T-helper 17 cell (primary cell): ENCODE measurements around the gene STRA8. TPM values are rescaled to one million over a fixed set of nuclear protein-coding genes. Genes with fewer than 3 reads are reported as not detected.

Source experiments
- ATAC-seq: fragments of 150-1000 bp; cut with Tn5 transposase; 2 replicates; pipeline ENCODE4 v1.10.0; 2021; ENCODE audit warnings: mild to moderate bottlenecking, moderate library complexity
- DNase-seq, 3 donors: peaks; one replicate each; pipeline versions ENCODE4 v3.0.0 to v3.0.0-alpha.2; 2020 to 2021
- H3K9me3 ChIP-seq: one replicate; pipeline ENCODE4 v1.7.0; 2013; ENCODE audit warnings: low read length, mild to moderate bottlenecking; ENCODE audit not compliant: control insufficient read depth, poor library complexity, severe bottlenecking
- H3K27ac Mint-ChIP-seq: one replicate; pipeline ENCODE4 v1.8.0; 2022; ENCODE audit warnings: mild to moderate bottlenecking, moderate library complexity, mixed read lengths
- H3K27me3 Mint-ChIP-seq: one replicate; pipeline ENCODE4 v1.8.0; 2022; ENCODE audit warnings: mixed read lengths
- H3K36me3 Mint-ChIP-seq: one replicate; pipeline ENCODE4 v1.8.0; 2022; ENCODE audit warnings: low read depth, mixed read lengths
- H3K4me1 Mint-ChIP-seq: one replicate; pipeline ENCODE4 v1.8.0; 2022; ENCODE audit warnings: mild to moderate bottlenecking, mixed read lengths
- H3K4me3 Mint-ChIP-seq: one replicate; pipeline ENCODE4 v1.8.0; 2022; ENCODE audit warnings: mild to moderate bottlenecking, moderate library complexity, mixed read lengths
- total RNA-seq, 4 donors: library from RNA in 2 of 4; stranded (reverse) in 2 of 4; gene quantifications; one replicate each; pipeline ENCODE4 v1.2.3 and lab custom pipeline; 2022 to 2026

The STRA8 gene
- total RNA-seq, 2 donors from 2014 or later = not detected

DNA sequence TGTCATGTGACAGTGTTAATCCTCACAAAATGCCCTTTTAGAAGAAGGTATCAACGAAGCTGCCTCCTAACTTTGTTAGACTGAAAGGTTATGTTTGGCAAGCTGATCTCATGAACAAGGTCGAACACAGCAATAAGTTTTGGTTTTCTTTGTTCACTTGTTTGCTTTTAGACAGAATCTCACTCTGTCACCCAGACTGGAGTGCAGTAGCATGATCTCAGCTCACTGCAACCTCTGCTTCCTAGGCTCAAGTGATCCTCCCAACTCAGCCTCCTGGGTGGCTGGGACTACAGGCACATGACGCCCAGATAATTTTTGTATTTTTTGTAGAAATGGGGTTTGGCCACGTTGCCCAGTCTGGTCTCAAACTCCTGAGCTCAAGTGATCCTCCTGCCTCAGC lies 1.1 kb downstream of the STRA8 start:
- Mint-ChIP-seq H3K4me3 (no peak overlapping the region), H3K27ac (no peak overlapping the region), H3K36me3 (no peaks in the 10 kb centered on the region), H3K27me3 (peaks cover 11% of the 10 kb centered on the region), H3K4me1 (no peaks in the 10 kb centered on the region)
- DNase-seq = no peak
- H3K9me3 ChIP-seq = no peaks in the 10 kb centered on the region
- ATAC-seq = no peak

DNA sequence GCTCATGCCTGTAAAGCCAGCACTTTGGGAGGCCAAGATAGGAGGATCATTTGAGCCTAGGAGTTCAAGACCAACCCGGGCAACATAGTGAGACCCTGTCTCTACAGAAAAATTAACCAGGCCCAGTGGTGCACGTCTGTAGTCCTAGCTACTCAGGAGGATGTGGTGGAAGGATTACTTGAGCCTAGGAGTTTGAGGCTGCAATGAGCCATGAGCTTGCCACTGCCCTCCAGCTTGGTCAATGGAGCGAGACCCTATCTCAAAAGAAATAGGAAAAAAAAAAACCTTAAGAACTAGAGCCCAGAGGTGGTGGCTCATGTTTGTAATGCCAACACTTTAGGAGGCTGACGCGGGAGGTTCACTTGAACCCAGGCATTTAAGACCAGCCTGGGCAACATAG lies 2.2 kb downstream of the STRA8 start:
- Mint-ChIP-seq H3K27me3 (peaks cover 11% of the 10 kb centered on the region), H3K27ac (no peak overlapping the region), H3K4me3 (no peak overlapping the region), H3K36me3 (no peaks in the 10 kb centered on the region), H3K4me1 (no peaks in the 10 kb centered on the region)
- DNase-seq = no peak
- no peak for ATAC-seq
- H3K9me3 ChIP-seq = no peaks in the 10 kb centered on the region

DNA sequence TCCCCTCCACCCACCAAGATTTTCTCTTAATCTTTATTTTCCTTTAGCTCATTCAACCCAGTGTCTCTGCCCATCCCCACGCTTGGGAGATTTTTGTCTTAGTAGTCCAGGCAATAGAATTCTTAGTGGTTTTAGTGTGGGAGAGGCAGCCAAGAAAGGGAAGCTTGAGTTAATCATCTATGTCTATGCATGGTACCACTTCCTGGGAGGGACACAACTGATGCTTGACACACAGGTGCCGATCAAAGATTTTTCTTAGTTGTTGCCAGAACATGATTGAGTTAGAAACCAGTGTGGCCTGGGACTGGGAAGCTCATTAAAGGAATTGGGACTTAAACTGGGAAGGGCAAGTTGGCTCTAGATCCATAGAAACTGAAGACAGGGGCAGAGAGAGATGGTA lies 3.1 kb downstream of the STRA8 start:
- Mint-ChIP-seq H3K27ac (no peak overlapping the region), H3K4me1 (no peaks in the 10 kb centered on the region), H3K27me3 (peaks cover 13% of the 10 kb centered on the region), H3K36me3 (no peaks in the 10 kb centered on the region), H3K4me3 (no peak overlapping the region)
- ATAC-seq (no peak), DNase-seq (no peak)
- no peaks in the 10 kb centered on the region for H3K9me3 ChIP-seq

DNA sequence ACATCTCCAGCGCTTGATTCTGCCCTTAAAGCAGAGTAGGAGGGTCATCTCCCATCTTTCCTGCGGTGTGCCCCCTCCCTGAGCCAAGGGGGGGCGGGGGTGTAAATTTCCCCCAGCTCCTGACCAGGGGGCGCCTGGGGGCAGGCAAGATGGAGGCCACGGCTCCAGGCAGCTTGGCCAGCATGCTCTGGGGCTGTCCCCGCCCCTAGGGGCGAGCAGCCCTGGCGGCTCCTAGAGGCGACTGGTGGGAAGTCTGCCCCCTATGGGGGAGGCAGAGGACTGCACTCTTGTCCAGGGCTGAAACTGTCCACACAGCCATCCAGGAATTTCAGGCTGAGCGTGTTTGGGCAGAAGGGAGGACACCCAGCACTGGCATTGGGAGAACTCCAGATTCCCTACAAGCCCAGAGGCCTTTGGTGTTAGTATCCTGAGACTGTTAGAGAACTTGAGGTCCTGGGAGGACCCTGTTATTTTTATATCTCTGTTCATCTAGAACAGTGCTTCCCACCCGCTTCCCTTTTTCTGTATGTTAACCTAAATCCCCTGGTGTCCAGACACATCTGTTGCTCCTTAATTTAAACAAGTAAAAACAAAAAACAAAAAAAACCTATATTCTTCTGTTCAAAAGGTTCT lies 4.6 kb downstream of the STRA8 start:
- H3K4me3 Mint-ChIP-seq = no peak overlapping the region
- H3K27me3 Mint-ChIP-seq = peaks cover 14% of the 10 kb centered on the region
- H3K27ac Mint-ChIP-seq = peak overlapping the region; percentile 44
- no peaks in the 10 kb centered on the region for H3K9me3 ChIP-seq
- H3K36me3 Mint-ChIP-seq = no peaks in the 10 kb centered on the region
- no peaks in the 10 kb centered on the region for H3K4me1 Mint-ChIP-seq
- no peak for DNase-seq
- ATAC-seq = no peak

DNA sequence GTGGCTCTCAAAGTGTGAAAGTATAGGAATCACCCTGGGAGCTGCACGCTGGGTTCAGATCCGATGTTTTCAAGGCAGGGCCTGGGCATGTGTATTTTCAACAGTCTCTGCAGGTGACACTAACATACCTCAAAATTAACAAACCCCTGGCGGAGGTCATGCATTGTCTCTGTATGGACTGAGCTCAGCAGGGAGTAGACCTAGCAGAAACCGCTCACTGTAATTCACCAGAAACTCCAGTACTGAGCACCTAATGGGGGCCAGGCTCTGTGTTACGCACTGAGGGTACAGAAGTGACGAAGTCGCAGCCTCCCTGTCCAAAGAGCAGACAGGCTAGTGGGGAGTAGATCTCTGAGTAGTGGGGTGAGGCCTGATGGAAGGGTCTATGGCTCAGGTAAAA lies 5.6 kb downstream of the STRA8 start:
- Mint-ChIP-seq H3K27ac (no peak overlapping the region), H3K36me3 (no peaks in the 10 kb centered on the region), H3K4me1 (no peaks in the 10 kb centered on the region), H3K27me3 (peaks cover 14% of the 10 kb centered on the region), H3K4me3 (no peak overlapping the region)
- ATAC-seq (no peak), DNase-seq (no peak)
- H3K9me3 ChIP-seq = no peaks in the 10 kb centered on the region

DNA sequence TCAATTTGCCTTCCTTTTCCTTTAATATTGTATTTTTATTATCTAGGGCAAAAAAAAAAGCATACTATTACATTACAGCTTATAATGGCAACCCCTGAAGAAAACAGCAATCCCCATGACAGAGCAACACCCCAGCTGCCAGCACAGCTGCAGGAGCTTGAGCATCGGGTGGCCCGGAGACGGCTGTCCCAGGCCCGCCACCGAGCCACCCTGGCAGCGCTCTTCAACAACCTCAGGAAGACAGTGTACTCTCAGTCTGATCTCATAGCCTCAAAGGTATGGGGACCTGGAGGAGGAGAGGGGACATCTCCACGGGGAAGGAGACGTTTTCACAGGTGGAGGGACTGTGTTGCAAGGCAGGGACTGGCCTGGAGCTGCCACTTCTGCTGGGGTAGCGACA lies 6.8 kb downstream of the STRA8 start:
- no peaks in the 10 kb centered on the region for H3K9me3 ChIP-seq
- H3K4me1 Mint-ChIP-seq = no peaks in the 10 kb centered on the region
- no peak overlapping the region for H3K27ac Mint-ChIP-seq
- peaks cover 24% of the 10 kb centered on the region for H3K27me3 Mint-ChIP-seq
- no peak overlapping the region for H3K4me3 Mint-ChIP-seq
- ATAC-seq = no peak
- DNase-seq = no peak
- H3K36me3 Mint-ChIP-seq = no peaks in the 10 kb centered on the region

DNA sequence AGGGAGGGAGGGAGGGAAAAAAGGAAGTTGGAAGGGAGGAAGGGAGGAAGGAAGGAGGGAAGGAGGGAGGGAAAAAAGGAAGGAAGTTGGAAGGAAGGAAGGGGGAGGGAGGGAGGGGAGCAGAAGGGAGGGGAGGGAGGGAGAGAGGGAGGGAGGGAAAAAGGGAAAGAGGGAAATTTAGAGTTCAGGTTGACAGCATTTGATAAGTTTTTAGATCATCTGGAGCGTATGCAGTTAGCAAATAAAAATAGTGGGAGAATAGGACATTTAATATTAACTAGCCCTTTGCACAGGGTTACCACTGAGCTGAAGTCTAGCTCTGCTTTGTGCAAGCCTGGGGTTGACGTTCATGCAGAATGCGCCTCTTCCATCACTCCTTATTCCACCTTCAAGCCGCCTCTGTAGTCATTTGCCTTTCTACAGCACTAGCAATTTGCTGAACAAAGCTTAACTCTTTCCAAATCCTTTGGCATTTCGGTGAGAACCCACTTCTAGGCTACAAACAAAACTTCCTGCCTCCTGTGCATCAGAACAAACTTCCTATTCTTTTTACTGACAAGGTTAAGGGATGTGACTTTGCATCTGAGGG lies 8.6 kb downstream of the STRA8 start:
- DNase-seq (no peak), ATAC-seq (no peak)
- Mint-ChIP-seq H3K36me3 (no peaks in the 10 kb centered on the region), H3K4me3 (no peak overlapping the region), H3K4me1 (no peaks in the 10 kb centered on the region), H3K27ac (no peak overlapping the region), H3K27me3 (peaks cover 24% of the 10 kb centered on the region)
- H3K9me3 ChIP-seq = no peaks in the 10 kb centered on the region

DNA sequence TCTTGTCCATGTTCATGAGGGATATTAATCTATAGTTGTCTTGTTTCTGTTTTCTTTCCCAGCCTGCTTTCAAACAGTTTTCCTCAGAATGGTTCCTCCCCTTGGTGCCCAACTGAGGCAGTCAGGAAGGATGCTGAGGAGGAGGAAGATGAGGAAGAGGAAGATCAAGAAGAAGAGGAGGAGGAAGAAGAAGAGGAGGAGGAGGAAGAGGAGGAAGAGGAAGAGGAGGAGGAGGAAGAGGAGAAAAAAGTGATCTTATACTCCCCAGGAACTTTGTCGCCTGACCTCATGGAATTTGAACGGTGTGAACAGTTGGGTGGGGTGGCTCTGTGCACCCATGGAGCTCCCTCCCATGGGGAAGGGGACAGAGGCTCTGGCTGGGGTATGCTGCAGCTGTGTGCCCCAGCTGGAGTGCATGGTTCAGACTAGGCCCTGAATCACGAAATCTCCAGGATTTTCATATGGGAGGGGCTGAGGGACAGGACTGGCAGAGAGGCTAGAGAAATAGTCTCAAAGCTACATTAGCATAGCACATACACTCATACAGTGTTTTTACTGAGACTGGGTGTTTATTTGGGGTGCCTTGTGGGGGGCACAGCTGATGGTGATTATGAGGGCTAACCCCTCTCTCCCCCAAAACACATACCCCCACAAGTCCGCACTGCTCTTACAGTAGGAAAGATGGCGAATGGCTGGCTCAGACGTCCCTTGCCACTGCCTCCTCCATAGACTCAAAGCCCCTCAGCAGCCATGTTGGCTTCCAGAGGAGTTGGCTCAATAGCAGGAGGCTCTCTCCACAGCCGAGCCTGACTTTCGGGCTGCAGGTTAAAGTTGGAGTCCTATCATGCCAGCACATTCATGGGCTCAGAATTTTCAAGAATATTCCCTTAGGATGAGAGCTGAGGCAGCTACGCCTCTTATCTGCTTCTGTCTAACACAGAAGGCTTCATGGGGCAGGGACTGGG lies 11.9 kb downstream of the STRA8 start:
- Mint-ChIP-seq H3K4me1 (no peaks in the 10 kb centered on the region), H3K27me3 (peaks cover 17% of the 10 kb centered on the region), H3K27ac (no peak overlapping the region), H3K36me3 (no peaks in the 10 kb centered on the region), H3K4me3 (no peak overlapping the region)
- no peaks in the 10 kb centered on the region for H3K9me3 ChIP-seq
- DNase-seq (no peak), ATAC-seq (no peak)

DNA sequence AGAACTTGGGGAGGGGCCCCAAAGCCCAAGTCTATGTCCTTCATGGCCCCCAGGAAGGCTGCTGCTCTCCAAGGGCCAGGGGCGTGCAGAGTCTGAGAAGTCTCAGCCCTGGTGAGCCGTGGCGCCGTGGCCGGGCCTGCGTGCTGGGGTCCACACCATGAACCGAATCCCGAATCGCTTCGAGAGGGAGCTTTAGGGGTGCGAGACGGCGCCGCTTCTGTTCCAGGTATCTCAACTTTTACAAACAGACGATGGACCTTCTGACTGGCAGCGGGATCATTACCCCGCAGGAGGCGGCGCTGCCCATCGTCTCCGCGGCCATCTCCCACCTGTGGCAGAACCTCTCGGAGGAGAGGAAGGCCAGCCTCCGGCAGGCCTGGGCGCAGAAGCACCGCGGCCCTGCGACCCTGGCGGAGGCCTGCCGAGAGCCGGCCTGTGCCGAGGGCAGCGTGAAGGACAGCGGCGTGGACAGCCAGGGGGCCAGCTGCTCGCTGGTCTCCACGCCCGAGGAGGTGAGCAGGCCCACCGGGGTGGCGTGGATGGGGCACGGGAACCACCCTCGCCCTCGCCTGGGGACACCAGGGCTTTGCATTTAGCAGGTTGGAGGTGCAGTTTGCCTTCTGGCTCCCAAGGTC lies 12.7 kb downstream of the STRA8 start:
- Mint-ChIP-seq H3K4me3 (no peak overlapping the region), H3K27ac (no peak overlapping the region)

DNA sequence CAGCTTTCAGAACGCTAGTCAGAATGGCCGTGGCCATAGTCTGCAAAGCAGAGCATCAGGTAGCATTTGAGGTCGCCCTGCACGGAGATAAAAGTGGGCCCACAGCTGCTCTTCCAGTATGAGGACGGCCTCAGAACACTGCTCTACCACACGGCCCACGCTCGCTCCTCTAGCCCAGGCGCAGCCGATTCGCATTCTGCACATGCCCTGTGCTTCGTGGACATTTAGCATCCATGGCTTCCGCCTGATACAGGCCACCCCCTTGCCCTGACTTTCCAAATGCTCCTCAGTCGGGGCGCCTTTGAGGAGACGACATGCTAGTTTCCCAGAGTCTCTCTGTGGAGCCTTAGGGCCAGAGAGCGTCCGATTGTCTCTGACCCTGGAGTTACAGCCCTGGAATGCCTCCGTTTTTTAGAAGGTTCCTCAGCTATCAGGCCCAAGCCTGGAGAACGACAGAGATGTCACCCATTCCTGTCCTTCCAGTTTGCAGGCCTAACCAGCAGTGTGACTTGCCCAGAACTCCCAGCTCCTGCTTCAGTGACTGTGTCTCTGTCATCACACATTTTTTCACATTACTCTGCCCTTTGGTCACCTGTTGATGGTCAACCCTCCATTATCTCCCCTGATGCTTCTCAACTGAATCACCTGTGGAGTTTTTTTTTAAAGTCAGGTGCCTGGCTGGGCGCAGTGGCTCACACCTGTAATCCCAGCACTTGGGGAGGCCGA lies 14.3 kb downstream of the STRA8 start:
- H3K36me3 Mint-ChIP-seq = no peaks in the 10 kb centered on the region
- no peak for DNase-seq
- H3K27ac Mint-ChIP-seq = no peak overlapping the region
- H3K27me3 Mint-ChIP-seq = peaks cover 10% of the 10 kb centered on the region
- no peak for ATAC-seq
- no peak overlapping the region for H3K4me3 Mint-ChIP-seq
- no peaks in the 10 kb centered on the region for H3K9me3 ChIP-seq
- no peaks in the 10 kb centered on the region for H3K4me1 Mint-ChIP-seq

More for the DNA sequence above, 12.7 kb downstream of the STRA8 start:
- no peak for DNase-seq
- no peaks in the 10 kb centered on the region for H3K36me3 Mint-ChIP-seq
- H3K27me3 Mint-ChIP-seq = peaks cover 15% of the 10 kb centered on the region
- H3K4me1 Mint-ChIP-seq = no peaks in the 10 kb centered on the region
- no peak for ATAC-seq
- H3K9me3 ChIP-seq = no peaks in the 10 kb centered on the region

DNA sequence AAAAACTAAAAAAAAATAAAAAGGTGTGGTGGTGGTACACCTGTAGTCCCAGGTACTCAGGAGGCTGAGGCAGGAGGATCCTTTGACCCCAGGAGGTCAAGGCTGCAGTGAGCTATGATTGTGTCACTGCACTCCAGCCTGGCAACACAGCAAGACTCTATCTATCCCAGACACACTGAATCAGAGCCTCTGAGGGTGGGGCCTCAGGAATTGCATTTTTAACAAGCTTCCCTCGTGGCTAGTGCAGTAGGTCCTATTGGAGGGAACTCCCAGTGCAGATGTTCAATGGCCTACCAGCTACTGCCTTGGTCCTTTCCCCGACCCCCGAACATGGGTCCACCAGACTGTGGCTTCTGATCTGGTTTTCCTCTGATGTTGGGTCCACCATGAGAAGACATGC lies 14.9 kb downstream of the STRA8 start:
- no peak for ATAC-seq
- DNase-seq = no peak
- no peaks in the 10 kb centered on the region for H3K9me3 ChIP-seq
- H3K4me3 Mint-ChIP-seq = no peak overlapping the region
- no peaks in the 10 kb centered on the region for H3K36me3 Mint-ChIP-seq
- no peak overlapping the region for H3K27ac Mint-ChIP-seq
- peaks cover 10% of the 10 kb centered on the region for H3K27me3 Mint-ChIP-seq
- H3K4me1 Mint-ChIP-seq = no peaks in the 10 kb centered on the region

DNA sequence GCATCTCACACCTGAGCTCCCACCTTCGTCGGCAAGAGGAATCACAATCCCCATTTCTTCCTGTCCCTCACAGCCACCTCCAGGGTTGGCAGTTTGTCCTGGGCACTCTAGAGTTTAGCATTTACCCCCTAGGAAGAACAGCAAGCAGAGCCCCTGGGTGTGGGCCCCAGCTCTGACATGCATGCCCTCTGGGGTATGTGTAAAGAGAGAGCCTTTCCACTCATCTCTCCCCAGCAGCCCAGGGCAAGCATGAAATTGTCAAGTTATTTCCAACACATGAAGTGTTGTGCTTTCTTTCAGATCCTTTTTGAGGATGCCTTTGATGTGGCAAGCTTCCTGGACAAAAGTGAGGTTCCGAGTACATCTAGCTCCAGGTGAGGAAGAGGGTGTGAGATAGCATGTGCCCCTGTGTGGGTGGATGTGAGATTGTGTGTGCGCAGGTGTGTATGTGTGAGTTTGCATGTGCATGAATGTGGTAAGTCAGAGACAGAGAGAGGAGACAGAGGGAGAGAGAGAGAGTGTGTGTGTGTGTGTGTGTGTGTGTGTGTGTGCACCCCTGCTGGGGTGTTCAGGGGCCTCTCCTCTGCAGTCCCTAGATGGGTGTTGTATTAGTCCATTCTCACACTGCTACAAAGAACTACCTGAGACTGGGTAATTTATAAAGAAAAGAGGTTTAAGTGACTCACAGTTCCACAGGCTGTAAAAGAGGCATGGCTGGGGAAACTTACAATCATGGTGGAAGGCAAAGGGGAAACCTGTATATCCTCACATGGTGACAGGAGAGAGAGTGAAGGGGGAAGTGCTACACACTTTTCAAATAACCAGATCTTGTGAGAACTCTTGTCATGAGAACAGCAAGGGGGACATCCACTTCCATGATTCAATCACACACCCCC lies 18.1 kb downstream of the STRA8 start:
- no peaks in the 10 kb centered on the region for H3K9me3 ChIP-seq
- Mint-ChIP-seq H3K36me3 (no peaks in the 10 kb centered on the region), H3K4me3 (no peak overlapping the region), H3K27me3 (no peaks in the 10 kb centered on the region), H3K27ac (no peak overlapping the region), H3K4me1 (no peaks in the 10 kb centered on the region)
- ATAC-seq = no peak
- DNase-seq = no peak
